AG04449 (cell line): Measurements from ENCODE around the gene AP2A2.

Experiments used
- CTCF ChIA-PET: fragments of 350-600 bp; formaldehyde crosslinking; extraction: SDS; loops from one replicate; lab custom pipeline; 2021; ENCODE audit warnings: antibody characterized with exemption; lab: Yijun Ruan, JAX
- POLR2A ChIA-PET: fragments of 400-600, 350-600 bp; formaldehyde crosslinking; extraction: SDS; loops from one replicate; lab custom pipeline; 2020; ENCODE audit warnings: antibody characterized with exemption, inconsistent platforms; lab: Yijun Ruan, JAX
- DNase-seq: peaks from one replicate; pipeline ENCODE4 v3.0.0-alpha.2; 2010; ENCODE audit warnings: low read depth, low spot score
- H3K4me3 ChIP-seq: 2 replicates; pipeline ENCODE4 v1.5.1; 2011; ENCODE audit warnings: low read depth, mild to moderate bottlenecking, control low read depth, low read length
- CTCF ChIP-seq: IDR thresholded peaks from one replicate; pipeline ENCODE4 v1.5.1; 2011; ENCODE audit warnings: mild to moderate bottlenecking, moderate library complexity, low read length, control low read depth, inconsistent platforms; ENCODE audit not compliant: insufficient read depth; ENCODE audit errors: missing control alignments

AP2A2 gene

GRCh38 chr11:984546-984945 lies 58.9 kb downstream of the AP2A2 start:
- POLR2A ChIA-PET: no interaction called here
- H3K4me3 ChIP-seq: no peak overlapping the region
- TF ChIP-seq CTCF: no peak
- no peak for DNase-seq
- CTCF ChIA-PET: no interaction called here

- ChIA-PET POLR2A (no interaction called here), CTCF (no interaction called here)
- DNase-seq: no peak
- TF ChIP-seq CTCF: no peak
- no peak overlapping the region for H3K4me3 ChIP-seq
Observed at GRCh38 chr11:985406-985805, 59.7 kb downstream of the AP2A2 start.

GRCh38 chr11:985848-986247 lies 60.2 kb downstream of the AP2A2 start:
- ChIA-PET POLR2A (no interaction called here), CTCF (no interaction called here)
- no peak for DNase-seq
- H3K4me3 ChIP-seq: no peak overlapping the region
- TF ChIP-seq CTCF: no peak

- no peak for DNase-seq
- ChIA-PET CTCF (no interaction called here), POLR2A (no interaction called here)
- no peak overlapping the region for H3K4me3 ChIP-seq
- TF ChIP-seq CTCF: no peak
Observed at GRCh38 chr11:986270-986951, 60.7 kb downstream of the AP2A2 start.

GRCh38 chr11:986952-987305 lies 61.3 kb downstream of the AP2A2 start:
- no peak for DNase-seq
- POLR2A ChIA-PET: no interaction called here
- TF ChIP-seq CTCF: no peak
- H3K4me3 ChIP-seq: no peak overlapping the region
- CTCF ChIA-PET: no interaction called here

GRCh38 chr11:987671-988070 lies 62.0 kb downstream of the AP2A2 start:
- DNase-seq: no peak
- no peak overlapping the region for H3K4me3 ChIP-seq
- ChIA-PET POLR2A (interaction anchor here (0.6 kb wide), 1 partner anchor 58 kb away, joined by 4 read pairs; no protein-coding TSS in a partner anchor), CTCF (no interaction called here)
- no peak for TF ChIP-seq CTCF
